AG09309 (cell line): ENCODE data around the gene APP.

Experiments
- DNase-seq: peaks from one replicate; pipeline ENCODE4 v3.0.0-alpha.2; 2010; ENCODE audit warnings: low read depth
- H3K4me3 ChIP-seq: 2 replicates; pipeline ENCODE4 v1.5.1; 2011; ENCODE audit warnings: mild to moderate bottlenecking, low read depth, low read length, moderate library complexity; ENCODE audit not compliant: control insufficient read depth
- TF ChIP-seq, protein P1 (sequence below): IDR thresholded peaks from 2 replicates; pipeline ENCODE4 v1.5.1; 2011; ENCODE audit warnings: mild to moderate bottlenecking, low read depth, low read length, inconsistent platforms; ENCODE audit not compliant: insufficient read depth, control insufficient read depth; ENCODE audit errors: missing control alignments

The APP gene

DNA sequence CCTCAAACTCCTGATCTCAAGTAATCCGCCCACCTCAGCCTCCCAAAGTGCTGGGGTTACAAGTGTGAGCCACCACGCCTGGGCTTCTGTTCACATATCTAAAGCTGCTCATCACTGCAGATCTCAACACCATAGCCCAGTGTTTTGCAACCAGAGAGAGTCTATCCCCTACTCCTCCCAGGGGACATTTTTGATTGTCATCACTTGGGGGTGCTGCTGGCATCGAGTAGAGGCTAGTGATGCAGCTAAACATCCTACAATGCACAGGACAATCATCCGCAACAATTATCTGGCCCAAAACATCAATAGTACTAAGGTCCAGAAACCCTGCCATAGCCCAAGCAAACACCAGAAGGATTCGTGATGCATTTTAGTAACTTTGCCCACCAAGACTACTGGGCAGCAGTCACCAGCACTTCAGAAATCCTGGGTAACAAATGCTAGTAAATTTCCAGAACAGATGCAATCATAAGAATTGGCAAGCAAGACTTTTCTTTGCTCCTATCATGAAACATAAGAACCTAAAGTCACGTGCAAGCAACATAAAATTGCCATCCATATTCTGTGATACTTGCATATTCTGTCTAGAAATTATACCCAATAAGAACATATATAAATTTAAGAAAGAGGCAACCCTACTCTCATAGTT is 159.2 kb downstream of the APP start:
- H3K4me3 ChIP-seq: no peak overlapping the region
- no peak for DNase-seq
- TF ChIP-seq, protein P1, sequence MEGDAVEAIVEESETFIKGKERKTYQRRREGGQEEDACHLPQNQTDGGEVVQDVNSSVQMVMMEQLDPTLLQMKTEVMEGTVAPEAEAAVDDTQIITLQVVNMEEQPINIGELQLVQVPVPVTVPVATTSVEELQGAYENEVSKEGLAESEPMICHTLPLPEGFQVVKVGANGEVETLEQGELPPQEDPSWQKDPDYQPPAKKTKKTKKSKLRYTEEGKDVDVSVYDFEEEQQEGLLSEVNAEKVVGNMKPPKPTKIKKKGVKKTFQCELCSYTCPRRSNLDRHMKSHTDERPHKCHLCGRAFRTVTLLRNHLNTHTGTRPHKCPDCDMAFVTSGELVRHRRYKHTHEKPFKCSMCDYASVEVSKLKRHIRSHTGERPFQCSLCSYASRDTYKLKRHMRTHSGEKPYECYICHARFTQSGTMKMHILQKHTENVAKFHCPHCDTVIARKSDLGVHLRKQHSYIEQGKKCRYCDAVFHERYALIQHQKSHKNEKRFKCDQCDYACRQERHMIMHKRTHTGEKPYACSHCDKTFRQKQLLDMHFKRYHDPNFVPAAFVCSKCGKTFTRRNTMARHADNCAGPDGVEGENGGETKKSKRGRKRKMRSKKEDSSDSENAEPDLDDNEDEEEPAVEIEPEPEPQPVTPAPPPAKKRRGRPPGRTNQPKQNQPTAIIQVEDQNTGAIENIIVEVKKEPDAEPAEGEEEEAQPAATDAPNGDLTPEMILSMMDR: no peak

- TF ChIP-seq, protein P1: no peak
- DNase-seq: peak; percentile 2
- no peak overlapping the region for H3K4me3 ChIP-seq
Observed at GRCh38 chr21:26007951-26008498, 162.5 kb downstream of the APP start.

DNA sequence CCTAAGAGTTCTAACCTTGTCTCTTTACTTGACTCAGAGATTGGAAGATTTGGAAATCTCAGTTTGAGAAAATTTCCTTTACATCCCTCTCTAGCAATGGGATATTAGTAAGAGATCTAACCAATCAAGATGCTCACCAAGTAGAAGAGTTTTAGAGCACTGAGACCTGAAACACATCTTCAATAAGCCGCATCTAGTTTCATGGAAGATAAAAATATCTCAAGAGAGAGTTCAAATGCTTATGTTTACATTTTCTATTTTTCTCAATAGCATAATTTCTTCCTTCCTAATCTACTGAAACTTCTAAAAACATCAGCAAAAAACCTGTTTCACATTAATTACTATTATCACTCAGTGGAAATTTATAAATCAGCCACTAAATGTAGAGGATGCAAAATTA is 165.1 kb downstream of the APP start:
- no peak for DNase-seq
- TF ChIP-seq, protein P1: no peak
- no peak overlapping the region for H3K4me3 ChIP-seq

DNA sequence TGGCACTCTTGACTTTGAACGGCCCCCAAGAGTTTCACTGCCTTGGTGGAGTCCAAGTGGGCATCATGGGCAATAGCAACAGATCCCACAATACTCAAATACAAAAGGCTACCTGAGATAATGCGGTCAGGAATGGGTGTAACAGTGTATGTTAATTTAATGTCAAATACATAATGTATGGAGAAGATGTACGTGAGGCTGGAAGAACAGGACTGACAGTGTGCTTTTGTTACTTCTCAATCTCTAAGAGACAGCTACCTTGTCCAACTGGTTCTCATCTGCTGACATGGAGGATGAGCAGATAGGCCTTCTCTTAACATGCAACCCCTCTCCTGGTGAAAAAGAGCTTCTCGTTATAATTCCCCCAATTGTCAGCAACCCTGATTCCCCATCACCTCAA is 167.2 kb downstream of the APP start:
- TF ChIP-seq, protein P1: no peak
- no peak for DNase-seq
- H3K4me3 ChIP-seq: no peak overlapping the region

DNA sequence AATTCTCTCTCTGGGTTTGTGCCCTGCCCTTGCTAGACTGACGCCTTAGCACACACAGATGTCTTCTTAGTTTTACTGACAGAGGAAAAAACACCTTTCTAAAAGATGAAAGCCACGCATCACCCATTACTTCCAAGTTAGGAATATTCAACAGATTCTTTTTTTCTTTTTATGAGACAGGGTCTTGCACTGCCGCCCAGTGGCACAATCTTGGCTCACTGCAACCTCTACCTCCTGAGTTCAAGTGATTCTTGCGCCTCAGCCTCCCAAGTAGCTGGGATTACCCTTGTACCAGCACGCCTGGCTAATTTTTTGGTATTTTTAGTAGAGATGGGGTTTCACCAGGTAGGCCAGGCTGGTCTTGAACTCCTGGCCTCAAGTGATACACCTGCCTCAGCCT is 169.2 kb downstream of the APP start:
- DNase-seq: no peak

GRCh38 chr21:25999921-26000582 is 170.5 kb downstream of the APP start:
- TF ChIP-seq, protein P1: no peak

More for the DNA sequence above, 169.2 kb downstream of the APP start:
- TF ChIP-seq, protein P1: no peak
- H3K4me3 ChIP-seq: no peak overlapping the region

More at GRCh38 chr21:25999921-26000582, 170.5 kb downstream of the APP start:
- DNase-seq: no peak
- H3K4me3 ChIP-seq: no peak overlapping the region
